K562 (cell line): ENCODE data around the gene TMEM185B. TPM values are rescaled to one million over a fixed set of nuclear protein-coding genes. Genes with fewer than 3 reads are reported as not detected.

ENCODE experiments used
- ARID2 ChIP-seq: fragments of 450-650 bp; IDR thresholded peaks from 2 replicates; pipeline ENCODE4 v1.6.1; 2017; ENCODE audit warnings: antibody characterized with exemption, mild to moderate bottlenecking
- ATF3 ChIP-seq, 2 experiments: fragments of 450-650 bp in 1 of 2; sonication (generic) in 1 of 2; formaldehyde crosslinking in 1 of 2; IDR thresholded peaks in 1 of 2; conservative IDR thresholded peaks in 1 of 2; 2 replicates each; pipeline versions ENCODE4 v1.6.1 to v1.8.1; 2016 to 2023; ENCODE audit warnings: mild to moderate bottlenecking in 2 of 2, moderate library complexity in 2 of 2, inconsistent platforms in 1 of 2, missing genetic modification reagents in 1 of 2
- CBX2 ChIP-seq: fragments of 200-600 bp; sonication (generic); IDR thresholded peaks from one replicate; pipeline ENCODE4 v1.6.1; 2012; ENCODE audit warnings: mild to moderate bottlenecking, low read length, inconsistent platforms; ENCODE audit not compliant: insufficient read depth, poor library complexity, severe bottlenecking
- DACH1 ChIP-seq: fragments of 450-650 bp; IDR thresholded peaks from 2 replicates; pipeline ENCODE4 v1.6.1; 2018; ENCODE audit not compliant: partially characterized antibody
- EGR1 ChIP-seq: fragments of 450-650 bp; conservative IDR thresholded peaks from 2 replicates; pipeline ENCODE4 v1.6.1; 2017; ENCODE audit warnings: mild to moderate bottlenecking
- ELF2 ChIP-seq: fragments of 250-450 bp; sonication (Bioruptor Pico); IDR thresholded peaks from 2 replicates; pipeline ENCODE4 v1.5.0; 2021; ENCODE audit warnings: mild to moderate bottlenecking
- ESRRB ChIP-seq: fragments of 250-450 bp; sonication (Bioruptor Pico); IDR thresholded peaks from 2 replicates; pipeline ENCODE4 v1.5.0; 2020; ENCODE audit warnings: mild to moderate bottlenecking, moderate library complexity, borderline replicate concordance
- ETS1 ChIP-seq: conservative IDR thresholded peaks from 2 replicates; pipeline ENCODE4 v1.6.1; 2011; ENCODE audit warnings: low read depth, mild to moderate bottlenecking, low read length; ENCODE audit not compliant: control insufficient read depth
- GABPB1 ChIP-seq: sonication (generic); formaldehyde crosslinking; IDR thresholded peaks from 2 replicates; pipeline ENCODE4 v1.8.0; 2022; ENCODE audit warnings: mild to moderate bottlenecking, missing genetic modification reagents
- GABPB2 ChIP-seq: fragments of 250-450 bp; sonication (Bioruptor Pico); conservative IDR thresholded peaks from 2 replicates; pipeline ENCODE4 v1.5.1; 2021; ENCODE audit warnings: mild to moderate bottlenecking
- JUNB ChIP-seq: fragments of 450-650 bp; formaldehyde crosslinking; conservative IDR thresholded peaks from 2 replicates; pipeline ENCODE4 v1.4.0; 2020; ENCODE audit warnings: mild to moderate bottlenecking
- MCM3 ChIP-seq: fragments of 450-650 bp; IDR thresholded peaks from 2 replicates; pipeline ENCODE4 v1.6.1; 2016
- PRPF4 ChIP-seq: fragments of 200-400 bp; formaldehyde crosslinking; IDR thresholded peaks from one replicate; pipeline ENCODE4 v1.6.1; 2017; ENCODE audit warnings: low read length, low read depth, mild to moderate bottlenecking; ENCODE audit not compliant: insufficient read depth, poor library complexity, severe bottlenecking
- RBM22 ChIP-seq: fragments of 200-400 bp; formaldehyde crosslinking; IDR thresholded peaks from 2 replicates; pipeline ENCODE4 v1.6.1; 2018; ENCODE audit warnings: low read length, low read depth; ENCODE audit not compliant: poor library complexity, severe bottlenecking
- TARDBP ChIP-seq: fragments of 450-650 bp; IDR thresholded peaks from 2 replicates; pipeline ENCODE4 v1.6.1; 2016
- USF2 ChIP-seq: sonication (generic); formaldehyde crosslinking; IDR thresholded peaks from 2 replicates; pipeline ENCODE4 v1.5.0; 2020; ENCODE audit warnings: missing genetic modification reagents
- XRCC5 ChIP-seq: fragments of 200-400 bp; formaldehyde crosslinking; IDR thresholded peaks from 2 replicates; pipeline ENCODE4 v1.6.1; 2017; ENCODE audit warnings: low read depth, mild to moderate bottlenecking, low read length
- ZBTB5 ChIP-seq: fragments of 450-650 bp; IDR thresholded peaks from 2 replicates; pipeline ENCODE4 v1.6.1; 2017; ENCODE audit warnings: antibody characterized with exemption
- ZBTB7A ChIP-seq: IDR thresholded peaks from 2 replicates; pipeline ENCODE4 v1.6.1; 2011; ENCODE audit warnings: low read depth, mild to moderate bottlenecking, low read length, moderate library complexity, borderline replicate concordance; ENCODE audit not compliant: control insufficient read depth
- ZNF124 ChIP-seq: sonication (generic); formaldehyde crosslinking; IDR thresholded peaks from 2 replicates; pipeline ENCODE4 v1.8.1; 2022; ENCODE audit warnings: missing genetic modification reagents
- ZNF324 ChIP-seq: fragments of 250-450 bp; sonication (Bioruptor Pico); IDR thresholded peaks from 2 replicates; pipeline ENCODE4 v1.4.0; 2020; ENCODE audit warnings: mild to moderate bottlenecking
- ZNF57 ChIP-seq: fragments of 450-650 bp; formaldehyde crosslinking; IDR thresholded peaks from 2 replicates; pipeline ENCODE4 v1.4.0; 2020; ENCODE audit warnings: mild to moderate bottlenecking, moderate library complexity
- polyA plus RNA-seq, 8 experiments: library from polyadenylated mRNA; depleted of rRNA in 4 of 8; stranded (reverse) in 5 of 8; unstranded in 3 of 8; fragments of >200 nt; fragmentation: Nextera tagmentation in 2 of 8; fragmentation: Illumina TruSeq in 1 of 8; extraction: Ambion mirVana in 2 of 8; extraction: Trizol in 1 of 8; gene quantifications; 2 replicates each; pipeline versions ENCODE4 v1.2.1 to v1.2.3, GENCODE V29; 2011 to 2014; ENCODE audit warnings: inconsistent platforms in 1 of 8, missing spikeins in 1 of 8
- total RNA-seq, 7 experiments: library from RNA; depleted of rRNA in 6 of 7; stranded (reverse); fragments of >200 nt in 6 of 7; fragmentation: Illumina TruSeq in 2 of 7; extraction: Trizol in 2 of 7; gene quantifications; 2 replicates each; pipeline versions ENCODE4 v1.2.1 to v1.2.3, GENCODE V29; 2011 to 2021; ENCODE audit warnings: low replicate concordance in 1 of 7

The TMEM185B gene
- total and polyA plus RNA-seq, 9 of the 15 experiments (the other 6 are each of a cell fraction or from before 2014, with no cell fraction given): 2.9 to 28.2 (median 11.5) TPM

GRCh38 chr2:120223034-120223912, at the start of gene TMEM185B (continued):
- TF ChIP-seq XRCC5 (no peak; the same call in 1 of the 2 replicates), USF2 (peak; percentile 93), TARDBP (peak; percentile 72), RBM22 (peak; percentile 45), ELF2 (CRISPR knock-in tag) (peak; percentile 86), ATF3 (IDR thresholded peaks at IDR 0.05) (no peak), ATF3 (CRISPR knock-in tag; conservative IDR thresholded peaks at IDR 0.05) (0 out of 2 replicates have a peak, but pooled peaks have one; percentile 54), ZNF324 (CRISPR knock-in tag) (no peak), ZBTB7A (no peak), ZBTB5 (no peak), MCM3 (no peak), PRPF4 (peak; percentile 53), CBX2 (no peak), GABPB1 (CRISPR knock-in tag) (peak; percentile 80; the same call in 1 of the 2 replicates), ESRRB (CRISPR knock-in tag) (no peak), ZNF124 (CRISPR knock-in tag) (0 out of 2 replicates have a peak, but pooled peaks have one; percentile 84), ETS1 (peak; percentile 60; the same call in 1 of the 2 replicates), ZNF57 (CRISPR knock-in tag) (no peak), ARID2 (no peak), JUNB (CRISPR knock-in tag) (no peak), EGR1 (peak; percentile 79), DACH1 (no peak), GABPB2 (CRISPR knock-in tag) (no peak)
